HG02885 (cell line): Measurements from ENCODE around the gene DLX2.
"Not testable (repeated sequence)": the region's sequence is repeated elsewhere in the genome, so short reads cannot be mapped to it uniquely, and the experiment has no call there.

Experiments
- ATAC-seq: cut with Tn5 transposase; IDR thresholded peaks from one replicate; pipeline ENCODE4 v1.9.1; 2021; ENCODE audit warnings: mild to moderate bottlenecking; ENCODE audit not compliant: unreplicated experiment, poor library complexity

DLX2 gene

GRCh38 chr2:172084645-172085459 lies 17.8 kb downstream of the DLX2 start:
- peak; percentile 96 for ATAC-seq

GRCh38 chr2:172084395-172084644 lies 18.4 kb downstream of the DLX2 start:
- ATAC-seq, result no peak

- ATAC-seq, result no peak
Observed at GRCh38 chr2:172083628-172084394, 18.9 kb downstream of the DLX2 start.

- ATAC-seq, result no peak
Observed at GRCh38 chr2:172082944-172083627, 19.6 kb downstream of the DLX2 start.

GRCh38 chr2:172082105-172082943 lies 20.4 kb downstream of the DLX2 start:
- no peak for ATAC-seq

- no peak for ATAC-seq
Observed at GRCh38 chr2:172081221-172082022, 21.3 kb downstream of the DLX2 start.

- no peak for ATAC-seq
Observed at GRCh38 chr2:172080641-172081220, 22.0 kb downstream of the DLX2 start.

GRCh38 chr2:172079838-172080640 lies 22.7 kb downstream of the DLX2 start:
- ATAC-seq, result no peak

GRCh38 chr2:172079416-172079815 lies 23.3 kb downstream of the DLX2 start:
- ATAC-seq, result no peak

GRCh38 chr2:172074254-172074653 lies 28.4 kb downstream of the DLX2 start:
- no peak for ATAC-seq

- ATAC-seq, result no peak
Observed at GRCh38 chr2:172073518-172073917, 29.2 kb downstream of the DLX2 start.

GRCh38 chr2:172072706-172073105 lies 30.0 kb downstream of the DLX2 start:
- no peak for ATAC-seq

- no peak for ATAC-seq
Observed at GRCh38 chr2:172072303-172072702, 30.4 kb downstream of the DLX2 start.

- ATAC-seq, result no peak
Observed at GRCh38 chr2:172070936-172071335, 31.8 kb downstream of the DLX2 start.

- not testable (repeated sequence) for ATAC-seq
Observed at GRCh38 chr2:172067905-172068304, 34.8 kb downstream of the DLX2 start.

GRCh38 chr2:172066394-172066886 lies 36.3 kb downstream of the DLX2 start:
- ATAC-seq, result no peak

- ATAC-seq, result no peak
Observed at GRCh38 chr2:172065111-172065510, 37.6 kb downstream of the DLX2 start.

GRCh38 chr2:172063446-172063845 lies 39.3 kb downstream of the DLX2 start:
- ATAC-seq, result no peak
